ENCODE data around the gene BRAT1.

DNA sequence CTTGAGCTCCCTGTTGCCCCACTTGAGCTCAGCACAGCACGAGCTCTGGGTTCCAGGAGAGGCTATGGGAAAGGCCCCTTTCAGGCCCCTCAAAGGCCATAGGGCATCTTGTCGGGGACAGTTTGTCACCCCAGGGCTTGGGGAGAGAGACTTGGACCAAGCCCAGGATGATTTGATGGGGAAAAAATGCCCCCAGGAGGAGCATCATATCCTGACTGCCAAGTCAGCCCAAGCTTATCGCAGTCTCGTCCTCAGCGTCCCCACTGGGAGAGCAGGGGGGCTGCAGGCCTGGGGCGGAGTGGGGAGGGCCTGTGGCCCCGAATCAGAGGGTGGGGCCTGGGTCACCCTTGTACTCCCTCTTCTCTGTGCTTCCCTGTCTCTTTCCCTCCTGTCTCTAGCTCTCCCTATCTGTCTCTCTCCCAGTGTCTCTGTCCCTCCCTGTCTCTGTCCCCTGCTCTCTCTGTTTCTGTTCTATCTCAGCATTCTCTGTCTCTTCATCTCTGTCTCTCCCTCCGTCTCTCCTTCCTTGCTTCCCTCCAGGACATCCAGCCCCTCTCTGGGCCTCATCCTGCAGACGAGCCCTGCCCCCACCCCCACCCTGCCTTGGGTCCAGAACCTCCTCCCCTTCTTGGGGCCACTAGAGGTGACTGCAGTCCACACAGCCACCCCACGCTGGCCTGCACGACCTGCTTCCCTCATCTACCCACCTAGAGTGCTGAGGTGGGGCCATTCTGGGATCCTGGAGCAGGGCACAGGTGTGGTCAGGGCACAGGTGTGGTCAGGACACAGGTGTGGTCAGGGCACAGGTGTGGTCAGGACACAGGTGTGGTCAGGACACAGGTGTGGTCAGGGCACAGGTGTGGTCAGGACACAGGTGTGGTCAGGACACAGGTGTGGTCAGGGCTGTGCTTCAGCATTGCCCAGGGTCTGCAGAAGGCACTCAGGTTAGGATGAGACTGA, 61.8 kb downstream of the BRAT1 start:
- TF ChIP-seq, protein P1, sequence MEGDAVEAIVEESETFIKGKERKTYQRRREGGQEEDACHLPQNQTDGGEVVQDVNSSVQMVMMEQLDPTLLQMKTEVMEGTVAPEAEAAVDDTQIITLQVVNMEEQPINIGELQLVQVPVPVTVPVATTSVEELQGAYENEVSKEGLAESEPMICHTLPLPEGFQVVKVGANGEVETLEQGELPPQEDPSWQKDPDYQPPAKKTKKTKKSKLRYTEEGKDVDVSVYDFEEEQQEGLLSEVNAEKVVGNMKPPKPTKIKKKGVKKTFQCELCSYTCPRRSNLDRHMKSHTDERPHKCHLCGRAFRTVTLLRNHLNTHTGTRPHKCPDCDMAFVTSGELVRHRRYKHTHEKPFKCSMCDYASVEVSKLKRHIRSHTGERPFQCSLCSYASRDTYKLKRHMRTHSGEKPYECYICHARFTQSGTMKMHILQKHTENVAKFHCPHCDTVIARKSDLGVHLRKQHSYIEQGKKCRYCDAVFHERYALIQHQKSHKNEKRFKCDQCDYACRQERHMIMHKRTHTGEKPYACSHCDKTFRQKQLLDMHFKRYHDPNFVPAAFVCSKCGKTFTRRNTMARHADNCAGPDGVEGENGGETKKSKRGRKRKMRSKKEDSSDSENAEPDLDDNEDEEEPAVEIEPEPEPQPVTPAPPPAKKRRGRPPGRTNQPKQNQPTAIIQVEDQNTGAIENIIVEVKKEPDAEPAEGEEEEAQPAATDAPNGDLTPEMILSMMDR (conservative IDR thresholded peaks at IDR 0.05): no peak
- TF ChIP-seq EZH2 (IDR thresholded peaks at IDR 0.05; ENCODE audit: low read depth): no peak
